Activated naive CD8-positive, alpha-beta T cell treated with anti-CD3 and anti-CD28 coated beads, Interleukin-2, amount 10 ng/mL, durations not matched to agents 7 days and 5 days (primary cell): ENCODE results near the gene SLX9. TPM values are rescaled to one million over a fixed set of nuclear protein-coding genes. Genes with fewer than 3 reads are reported as not detected.

ENCODE experiments used
- ATAC-seq: fragments of 150-1000 bp; cut with Tn5 transposase; one replicate; pipeline ENCODE4 v1.10.0; 2021; ENCODE audit warnings: low read depth, moderate library complexity
- POLR2A ChIA-PET: fragments of 350-600 bp; sonication (Branson Sonifier 250); formaldehyde crosslinking; loops from one replicate; lab custom pipeline; 2021; ENCODE audit warnings: antibody characterized with exemption; lab: Charles Lee
- DNase-seq: peaks from one replicate; pipeline ENCODE4 v3.0.0; 2021
- H3K27ac Mint-ChIP-seq: one replicate; pipeline ENCODE4 v1.8.0; 2022; ENCODE audit warnings: mild to moderate bottlenecking, mixed read lengths
- H3K27me3 Mint-ChIP-seq: one replicate; pipeline ENCODE4 v1.8.0; 2022; ENCODE audit warnings: mild to moderate bottlenecking, moderate library complexity, mixed read lengths
- H3K36me3 Mint-ChIP-seq: one replicate; pipeline ENCODE4 v1.8.0; 2021; ENCODE audit warnings: mild to moderate bottlenecking, mixed read lengths
- H3K4me1 Mint-ChIP-seq: one replicate; pipeline ENCODE4 v1.8.0; 2021; ENCODE audit warnings: mixed read lengths
- H3K4me3 Mint-ChIP-seq: one replicate; pipeline ENCODE4 v1.8.0; 2022; ENCODE audit warnings: mild to moderate bottlenecking, moderate library complexity, mixed read lengths
- H3K9me3 Mint-ChIP-seq: one replicate; pipeline ENCODE4 v1.8.0; 2021; ENCODE audit warnings: mixed read lengths
- total RNA-seq, 2 experiments: library from RNA; stranded (reverse); gene quantifications; one replicate each; pipeline ENCODE4 v1.2.3, GENCODE V29; 2021

SLX9 gene
- total RNA-seq, 2 experiments from 2014 or later = 44.2 to 44.3 TPM

DNA sequence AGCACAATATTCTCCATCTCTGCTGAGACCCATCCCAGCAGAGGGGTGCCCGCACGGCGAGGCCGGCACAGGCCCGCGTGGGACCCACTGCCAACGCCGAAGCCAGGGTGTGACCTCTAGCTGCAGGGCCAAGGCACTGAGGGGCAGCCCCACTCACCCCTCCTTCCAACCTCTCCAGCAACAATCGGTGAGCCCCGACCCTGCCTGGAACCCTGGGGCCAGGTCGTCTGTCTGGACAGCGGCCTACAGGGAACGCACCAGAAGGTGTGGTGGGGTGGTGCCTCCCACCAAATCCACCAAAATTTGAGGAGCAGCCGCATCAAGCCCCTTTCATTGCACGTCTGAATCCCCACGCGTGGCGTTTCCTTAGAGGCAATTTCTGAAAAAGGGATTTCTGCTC lies 71.6 kb downstream of the SLX9 start:
- no peaks in the 10 kb centered on the region for H3K9me3 Mint-ChIP-seq
- POLR2A ChIA-PET = no interaction called here
- no peak for DNase-seq
- H3K27me3 Mint-ChIP-seq = peaks cover 45% of the 10 kb centered on the region
- H3K4me3 Mint-ChIP-seq = no peak overlapping the region
- no peak overlapping the region for H3K27ac Mint-ChIP-seq
- ATAC-seq = no peak
- peaks cover 4% of the 10 kb centered on the region for H3K4me1 Mint-ChIP-seq
- no peaks in the 10 kb centered on the region for H3K36me3 Mint-ChIP-seq

DNA sequence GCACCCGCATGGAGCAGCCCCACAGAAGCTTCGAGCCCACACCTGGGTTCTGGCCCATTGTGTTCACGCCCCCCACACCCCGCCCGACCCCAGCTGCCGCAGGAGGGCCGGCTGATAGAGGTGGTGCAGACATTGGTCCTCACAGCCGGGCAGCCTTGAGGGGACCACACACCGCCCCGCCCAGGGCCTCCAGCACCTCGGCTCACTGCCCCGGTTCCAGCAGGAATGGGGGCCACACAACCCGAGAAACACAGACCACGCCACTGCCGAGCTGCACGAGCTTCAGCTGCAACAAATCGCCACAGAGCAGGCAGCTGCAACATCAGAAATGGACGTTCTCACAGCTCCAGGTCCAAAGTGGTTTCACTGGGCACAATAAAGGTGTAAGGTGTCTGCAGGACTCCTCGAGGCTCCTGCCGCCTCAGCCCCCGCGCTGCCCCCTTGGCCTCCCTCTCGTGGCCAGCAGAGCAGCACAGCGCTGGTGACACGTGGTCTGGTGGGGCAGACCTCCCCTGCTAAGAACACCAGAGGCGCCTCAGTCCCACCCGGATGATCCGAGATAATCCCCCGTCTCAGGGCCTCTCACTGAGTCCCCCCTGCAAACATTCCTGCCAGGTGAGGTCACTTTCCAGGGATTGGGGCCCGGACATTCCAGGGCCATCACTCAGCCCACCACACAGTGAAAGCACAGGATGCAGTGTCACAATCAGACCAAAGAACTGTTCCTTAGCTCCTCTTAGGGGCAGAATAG lies 72.3 kb downstream of the SLX9 start:
- Mint-ChIP-seq H3K4me1 (peaks cover 4% of the 10 kb centered on the region), H3K36me3 (no peaks in the 10 kb centered on the region), H3K4me3 (no peak overlapping the region), H3K9me3 (no peaks in the 10 kb centered on the region), H3K27me3 (peaks cover 40% of the 10 kb centered on the region), H3K27ac (no peak overlapping the region)
- POLR2A ChIA-PET = no interaction called here
- ATAC-seq (no peak), DNase-seq (peak; percentile 23)

GRCh38 chr21:45012662-45013259 lies 72.9 kb downstream of the SLX9 start:
- Mint-ChIP-seq H3K4me3 (no peak overlapping the region), H3K27ac (no peak overlapping the region), H3K4me1 (peaks cover 8% of the 10 kb centered on the region), H3K9me3 (no peaks in the 10 kb centered on the region), H3K36me3 (peaks cover 1% of the 10 kb centered on the region), H3K27me3 (peaks cover 44% of the 10 kb centered on the region)
- ATAC-seq (no peak), DNase-seq (no peak)
- POLR2A ChIA-PET = no interaction called here

DNA sequence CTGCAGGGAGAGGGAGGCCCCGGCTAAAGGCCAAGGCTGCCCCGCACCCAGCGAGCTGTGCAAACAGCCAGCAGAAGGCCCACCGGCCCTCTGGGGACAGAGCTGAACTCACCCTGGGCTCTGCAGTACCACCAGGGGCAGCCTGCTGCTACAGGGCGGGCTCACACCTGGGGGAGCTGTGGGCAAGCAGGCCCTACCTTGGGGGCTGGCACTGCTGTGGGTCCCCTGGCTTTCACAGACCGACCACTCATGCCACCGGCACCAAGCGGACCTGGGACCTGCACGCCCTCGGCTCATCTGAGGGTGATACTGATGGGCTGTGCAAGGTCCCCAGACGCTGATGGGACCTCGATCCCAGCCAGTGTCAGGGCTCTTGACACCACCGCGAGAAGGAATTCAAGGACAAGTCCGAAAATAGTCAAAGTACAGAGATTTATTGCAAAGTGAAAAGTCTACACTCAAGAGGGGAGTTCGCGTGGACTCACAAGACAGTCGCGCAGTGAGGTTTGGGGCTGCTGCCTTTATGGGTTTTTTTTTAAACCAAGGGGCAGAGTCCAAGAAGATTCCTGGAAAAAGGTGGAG lies 73.5 kb downstream of the SLX9 start:
- POLR2A ChIA-PET = no interaction called here
- Mint-ChIP-seq H3K9me3 (no peaks in the 10 kb centered on the region), H3K4me3 (no peak overlapping the region), H3K36me3 (peaks cover 1% of the 10 kb centered on the region), H3K27me3 (peaks cover 46% of the 10 kb centered on the region), H3K27ac (no peak overlapping the region), H3K4me1 (peaks cover 8% of the 10 kb centered on the region)
- ATAC-seq (no peak), DNase-seq (peak; percentile 22)

- H3K27me3 Mint-ChIP-seq = peaks cover 38% of the 10 kb centered on the region
- H3K9me3 Mint-ChIP-seq = no peaks in the 10 kb centered on the region
- H3K4me3 Mint-ChIP-seq = no peak overlapping the region
- ATAC-seq (no peak), DNase-seq (no peak)
- no peak overlapping the region for H3K27ac Mint-ChIP-seq
- POLR2A ChIA-PET = no interaction called here
- H3K4me1 Mint-ChIP-seq = peaks cover 4% of the 10 kb centered on the region
- peaks cover 1% of the 10 kb centered on the region for H3K36me3 Mint-ChIP-seq
Observed at GRCh38 chr21:45014747-45015468, 75.1 kb downstream of the SLX9 start.

DNA sequence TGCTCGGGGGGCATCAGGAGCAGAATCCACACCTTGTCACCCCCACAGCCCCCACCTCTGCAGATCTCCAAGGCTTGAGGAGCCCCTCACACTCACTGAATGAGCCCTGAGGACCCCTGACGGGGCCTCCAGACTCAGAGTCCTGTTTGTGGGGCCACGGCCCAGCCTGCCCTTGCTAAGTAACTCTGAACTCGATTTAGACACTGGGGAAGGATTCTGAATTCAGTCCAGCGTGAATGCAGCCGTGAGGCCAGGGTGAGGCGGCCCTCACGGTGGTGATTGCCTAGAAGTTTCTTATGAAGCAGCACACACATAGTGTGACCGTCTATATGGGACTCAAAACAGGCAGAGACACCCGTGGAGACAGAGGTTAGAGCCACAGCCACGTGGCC lies 75.6 kb downstream of the SLX9 start:
- no peak for ATAC-seq
- H3K27me3 Mint-ChIP-seq = peaks cover 35% of the 10 kb centered on the region
- POLR2A ChIA-PET = interaction anchor here (0.6 kb wide), 1 partner anchor 52 kb away, joined by 3 read pairs; no protein-coding TSS in a partner anchor
- peaks cover 1% of the 10 kb centered on the region for H3K36me3 Mint-ChIP-seq
- H3K9me3 Mint-ChIP-seq = no peaks in the 10 kb centered on the region
- H3K4me1 Mint-ChIP-seq = peaks cover 4% of the 10 kb centered on the region
- H3K4me3 Mint-ChIP-seq = no peak overlapping the region
- H3K27ac Mint-ChIP-seq = no peak overlapping the region
- DNase-seq = peak; percentile 21

DNA sequence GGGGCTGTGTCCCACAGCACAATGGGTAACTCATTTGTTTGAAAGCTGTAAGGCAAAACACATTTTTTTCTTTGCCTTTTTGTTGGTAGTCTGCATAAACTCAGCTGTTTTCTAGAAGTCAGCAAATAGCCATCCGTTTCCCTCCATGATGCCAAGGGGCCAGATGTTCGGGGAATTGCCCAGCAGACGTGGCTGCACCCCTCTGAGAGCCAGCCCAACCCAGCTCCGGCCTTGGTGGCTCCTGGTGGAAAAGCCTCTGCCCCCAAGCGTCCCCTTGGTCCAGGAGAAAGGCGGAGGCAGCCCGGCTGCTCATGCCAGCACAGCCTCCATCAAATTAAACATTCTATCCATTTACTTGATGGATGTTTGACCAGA lies 76.2 kb downstream of the SLX9 start:
- no peak overlapping the region for H3K27ac Mint-ChIP-seq
- POLR2A ChIA-PET = interaction anchor here (0.6 kb wide), 1 partner anchor 53 kb away, joined by 3 read pairs; no protein-coding TSS in a partner anchor
- H3K9me3 Mint-ChIP-seq = no peaks in the 10 kb centered on the region
- peaks cover 4% of the 10 kb centered on the region for H3K4me1 Mint-ChIP-seq
- ATAC-seq = no peak
- H3K36me3 Mint-ChIP-seq = peaks cover 1% of the 10 kb centered on the region
- peaks cover 30% of the 10 kb centered on the region for H3K27me3 Mint-ChIP-seq
- no peak overlapping the region for H3K4me3 Mint-ChIP-seq
- peak; percentile 18 for DNase-seq

- H3K27ac Mint-ChIP-seq = no peak overlapping the region
- H3K4me1 Mint-ChIP-seq = peaks cover 4% of the 10 kb centered on the region
- DNase-seq = peak; percentile 15
- no peak for ATAC-seq
- H3K27me3 Mint-ChIP-seq = peaks cover 30% of the 10 kb centered on the region
- no peak overlapping the region for H3K4me3 Mint-ChIP-seq
- POLR2A ChIA-PET = no interaction called here
- peaks cover 1% of the 10 kb centered on the region for H3K36me3 Mint-ChIP-seq
- no peaks in the 10 kb centered on the region for H3K9me3 Mint-ChIP-seq
Observed at GRCh38 chr21:45016406-45017038, 76.7 kb downstream of the SLX9 start.

DNA sequence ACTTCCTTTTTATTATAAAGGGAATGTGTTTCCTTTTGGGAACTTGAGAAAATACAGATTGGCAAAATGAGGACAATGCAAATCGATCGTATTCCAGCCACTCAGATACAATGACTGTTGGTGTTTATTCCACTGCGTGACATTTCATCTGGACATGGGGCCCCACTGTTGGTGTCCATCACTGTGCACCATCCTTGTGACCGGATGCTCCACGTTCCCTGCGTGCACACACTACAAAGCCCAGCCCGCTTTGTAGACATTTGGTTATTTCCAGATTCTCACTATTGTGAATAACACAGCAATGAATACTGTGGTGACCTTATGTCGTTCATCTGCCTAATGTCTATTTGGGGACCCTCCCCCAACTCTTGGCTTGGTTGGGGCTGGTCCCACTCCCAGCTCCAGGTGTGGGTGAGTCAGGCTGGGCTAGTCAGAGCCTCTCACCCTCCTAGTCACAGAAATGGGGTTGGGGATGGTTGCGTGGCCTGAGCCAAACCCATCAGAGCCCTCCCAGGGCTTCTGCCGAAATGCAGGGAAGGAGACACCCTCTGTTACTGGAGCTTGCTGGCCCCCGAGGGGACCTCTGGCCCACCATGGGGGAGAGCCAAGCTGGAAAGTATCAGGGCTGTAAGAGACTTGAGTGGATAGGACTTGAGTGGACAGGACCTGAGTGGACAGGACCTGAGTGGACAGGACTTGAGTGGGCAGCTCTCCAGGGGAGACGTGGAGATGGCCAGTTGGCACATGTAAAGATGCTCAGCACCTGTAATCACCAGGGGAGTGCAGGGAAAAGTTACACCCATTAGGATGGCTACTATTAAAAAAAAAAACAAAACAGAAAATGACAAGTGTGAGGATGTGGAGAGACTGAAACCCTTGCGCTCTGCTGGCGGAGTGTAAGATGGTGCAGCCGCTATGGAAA lies 77.5 kb downstream of the SLX9 start:
- peaks cover 1% of the 10 kb centered on the region for H3K36me3 Mint-ChIP-seq
- H3K27me3 Mint-ChIP-seq = peaks cover 32% of the 10 kb centered on the region
- H3K4me1 Mint-ChIP-seq = peaks cover 4% of the 10 kb centered on the region
- no peak overlapping the region for H3K27ac Mint-ChIP-seq
- POLR2A ChIA-PET = no interaction called here
- ATAC-seq (no peak), DNase-seq (peak; percentile 19)
- no peaks in the 10 kb centered on the region for H3K9me3 Mint-ChIP-seq
- H3K4me3 Mint-ChIP-seq = peak overlapping the region; percentile 55

DNA sequence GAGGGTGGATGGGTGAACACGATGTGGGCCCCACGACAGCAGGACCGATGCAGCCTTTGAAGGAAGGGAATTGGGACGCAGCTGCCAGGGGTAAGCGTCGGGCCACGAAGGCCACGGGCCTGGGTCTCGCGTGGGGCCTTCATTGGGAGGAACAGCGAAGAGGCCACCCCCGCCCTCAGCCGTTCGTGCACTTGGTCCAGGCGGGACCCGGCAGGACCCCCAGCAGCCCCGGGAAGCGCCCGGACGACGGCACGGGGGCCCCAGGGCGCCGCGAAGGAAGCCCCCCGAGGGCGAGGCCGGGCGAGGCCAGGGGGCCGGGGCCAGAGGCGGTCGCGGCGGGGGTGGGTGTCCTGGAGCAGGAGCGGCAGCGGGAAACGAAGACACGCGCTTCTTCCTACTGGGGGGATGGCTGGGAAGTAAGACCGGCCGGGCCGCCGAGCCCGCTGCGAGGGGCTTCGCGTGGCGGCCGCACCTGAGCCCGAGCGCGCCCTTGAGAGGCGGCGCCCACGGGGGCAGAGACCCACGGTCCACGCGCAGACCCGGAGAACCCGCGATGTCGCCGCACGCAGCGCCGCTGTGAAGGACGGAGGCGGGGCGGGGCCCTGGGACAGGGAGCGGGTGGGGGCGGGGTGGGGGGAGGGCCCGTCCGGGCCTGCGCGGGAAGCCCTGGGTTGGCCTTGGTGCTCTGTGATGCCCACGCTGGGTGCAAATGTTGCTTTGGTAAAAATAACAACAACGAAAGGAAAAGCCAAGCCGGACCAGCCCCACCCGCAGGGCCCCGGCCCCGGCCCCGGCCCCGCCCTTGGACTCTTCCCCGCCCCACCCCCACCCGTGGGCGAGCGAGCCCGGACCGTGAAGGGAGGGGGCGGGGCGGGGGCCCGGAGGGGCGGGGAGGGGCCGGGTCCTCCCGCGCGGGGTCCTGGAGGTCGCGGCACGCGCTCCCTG lies 78.6 kb downstream of the SLX9 start:
- ATAC-seq (peak; percentile 30), DNase-seq (peak; percentile 36)
- H3K27me3 Mint-ChIP-seq = peaks cover 34% of the 10 kb centered on the region
- no peak overlapping the region for H3K27ac Mint-ChIP-seq
- peaks cover 1% of the 10 kb centered on the region for H3K9me3 Mint-ChIP-seq
- POLR2A ChIA-PET = no interaction called here
- H3K36me3 Mint-ChIP-seq = peaks cover 2% of the 10 kb centered on the region
- peak overlapping the region; percentile 55 for H3K4me3 Mint-ChIP-seq
- peaks cover 4% of the 10 kb centered on the region for H3K4me1 Mint-ChIP-seq

GRCh38 chr21:45019076-45019886 lies 79.5 kb downstream of the SLX9 start:
- no peak for ATAC-seq

More at GRCh38 chr21:45019076-45019886, 79.5 kb downstream of the SLX9 start:
- peaks cover 40% of the 10 kb centered on the region for H3K27me3 Mint-ChIP-seq
- POLR2A ChIA-PET = no interaction called here
- DNase-seq = peak; percentile 30
- no peak overlapping the region for H3K4me3 Mint-ChIP-seq
- no peak overlapping the region for H3K27ac Mint-ChIP-seq
- H3K4me1 Mint-ChIP-seq = peaks cover 4% of the 10 kb centered on the region
- H3K9me3 Mint-ChIP-seq = peaks cover 5% of the 10 kb centered on the region
- peaks cover 6% of the 10 kb centered on the region for H3K36me3 Mint-ChIP-seq
